GM13977 (cell line): Measurements from ENCODE around the gene EIF4EBP2.

Source experiments
- DNase-seq: peaks from one replicate; pipeline ENCODE4 v3.0.0; 2012; ENCODE audit warnings: low spot score
- CTCF ChIP-seq: IDR thresholded peaks from 2 replicates; pipeline ENCODE4 v1.5.1; 2012; ENCODE audit warnings: mild to moderate bottlenecking, control low read depth; ENCODE audit not compliant: insufficient read depth; ENCODE audit errors: extremely low read depth, missing control alignments
- in situ Hi-C: fragments of 300-500 bp; cut with MboI; formaldehyde crosslinking; loops from one replicate; pipeline ENCODE4 v1.12.0; 2022; ENCODE audit warnings: low sequenced_read_pairs, low pct_unique_long_range_greater_than_20kb, mixed read lengths, inconsistent platforms; ENCODE audit not compliant: unreplicated experiment

The EIF4EBP2 gene

GRCh38 chr10:70430493-70431445 lies 26.8 kb downstream of the EIF4EBP2 start:
- no peak for TF ChIP-seq CTCF
- in situ Hi-C loops: no loop called here
- DNase-seq: no peak

- no peak for DNase-seq
- no peak for TF ChIP-seq CTCF
- in situ Hi-C loops: no loop called here
Measured at GRCh38 chr10:70432101-70432500, 28.2 kb downstream of the EIF4EBP2 start.

- DNase-seq: no peak
- no peak for TF ChIP-seq CTCF
Measured at GRCh38 chr10:70432561-70433263, 28.8 kb downstream of the EIF4EBP2 start.

GRCh38 chr10:70433581-70434280 lies 29.8 kb downstream of the EIF4EBP2 start:
- in situ Hi-C loops: no loop called here
- no peak for TF ChIP-seq CTCF
- no peak for DNase-seq

More at GRCh38 chr10:70432561-70433263, 28.8 kb downstream of the EIF4EBP2 start:
- in situ Hi-C loops: no loop called here

- no peak for TF ChIP-seq CTCF
- in situ Hi-C loops: no loop called here
- no peak for DNase-seq
Measured at GRCh38 chr10:70435241-70436085, 31.5 kb downstream of the EIF4EBP2 start.

- no peak for TF ChIP-seq CTCF
- no peak for DNase-seq
- in situ Hi-C loops: no loop called here
Measured at GRCh38 chr10:70437721-70438120, 33.8 kb downstream of the EIF4EBP2 start.
